Cerebellar cortex (tissue), 1 donor: ENCODE data around the gene GPC6.

Experiments
- DNase-seq: peaks from one replicate; pipeline ENCODE4 v3.0.0-alpha.2; 2015; ENCODE audit warnings: low spot score

The GPC6 gene

DNA sequence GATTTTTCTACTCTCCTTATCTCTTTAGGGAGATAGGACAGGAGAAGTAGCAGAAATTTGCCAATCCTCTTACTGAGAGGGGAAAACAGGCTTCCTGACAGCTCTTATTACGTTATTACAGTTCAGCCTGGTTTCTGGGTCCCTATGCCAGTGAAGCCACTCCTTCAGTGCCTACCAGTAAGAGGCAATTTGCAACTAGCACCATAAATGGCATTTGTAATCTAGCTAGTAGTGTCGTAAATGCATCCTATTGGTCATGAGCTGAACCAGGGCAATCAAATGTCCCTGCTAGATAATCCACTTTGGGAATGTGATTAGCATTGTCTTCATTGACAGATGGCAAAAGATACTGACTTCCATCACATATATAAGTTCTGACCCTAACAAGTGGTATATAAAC, 824.1 kb downstream of the GPC6 start:
- DNase-seq = no peak

DNA sequence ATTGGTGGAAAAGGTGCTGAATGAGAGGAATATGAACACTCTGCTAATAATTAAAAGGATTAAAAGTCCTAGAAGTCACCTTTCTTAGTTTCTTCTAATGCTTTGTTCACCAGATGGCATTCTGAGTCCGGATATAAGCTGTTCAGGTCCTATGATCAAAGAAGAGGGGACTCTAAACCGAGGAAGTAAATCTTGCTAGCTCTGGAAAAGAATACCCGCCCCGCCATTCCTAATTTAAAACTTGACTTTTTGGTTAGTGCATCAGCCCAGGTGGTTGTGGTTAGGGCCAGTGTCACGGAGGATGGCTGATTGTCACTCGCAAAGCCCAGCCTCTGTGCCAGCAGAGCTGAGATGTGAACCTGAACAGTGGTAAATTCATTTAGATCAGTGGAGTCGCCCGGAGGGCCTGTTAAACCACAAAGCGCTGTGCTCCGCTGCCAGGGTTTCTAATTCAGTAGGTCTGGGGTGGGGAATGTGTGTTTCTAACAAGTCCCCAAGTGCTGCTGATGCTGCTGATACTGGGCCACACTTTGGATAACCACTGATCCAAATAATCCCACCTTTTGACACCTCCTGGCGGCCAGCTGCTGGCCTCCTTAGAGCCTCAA, 827.5 kb downstream of the GPC6 start:
- no peak for DNase-seq

DNA sequence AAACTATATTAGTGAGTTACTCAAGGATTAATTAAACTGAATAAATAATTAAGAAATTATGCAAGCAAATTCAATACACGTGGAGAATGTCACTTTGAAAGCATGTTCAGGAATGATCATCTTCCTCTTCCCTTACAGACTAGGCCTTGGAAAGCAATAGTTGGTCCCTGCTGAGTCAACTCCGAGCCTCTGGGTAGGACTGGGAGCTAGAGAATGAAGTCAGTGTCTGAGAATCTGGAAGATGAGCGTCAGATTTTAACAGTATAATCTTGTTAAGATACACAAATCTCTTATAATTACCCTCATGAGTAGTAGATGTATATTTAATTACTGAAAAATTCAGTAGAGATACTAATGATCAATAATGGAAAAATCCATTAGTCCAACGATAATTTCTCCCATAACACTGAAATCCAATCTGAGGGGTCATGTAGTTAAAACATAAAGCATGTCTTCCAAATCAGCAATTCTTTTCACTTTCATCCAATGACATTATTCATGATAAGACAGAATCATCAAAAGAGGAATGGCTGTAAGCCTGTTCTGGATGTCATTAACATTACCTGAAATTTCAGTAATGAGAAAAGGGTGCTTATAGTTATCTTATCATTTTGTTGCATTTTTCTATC, 829.9 kb downstream of the GPC6 start:
- DNase-seq = no peak

DNA sequence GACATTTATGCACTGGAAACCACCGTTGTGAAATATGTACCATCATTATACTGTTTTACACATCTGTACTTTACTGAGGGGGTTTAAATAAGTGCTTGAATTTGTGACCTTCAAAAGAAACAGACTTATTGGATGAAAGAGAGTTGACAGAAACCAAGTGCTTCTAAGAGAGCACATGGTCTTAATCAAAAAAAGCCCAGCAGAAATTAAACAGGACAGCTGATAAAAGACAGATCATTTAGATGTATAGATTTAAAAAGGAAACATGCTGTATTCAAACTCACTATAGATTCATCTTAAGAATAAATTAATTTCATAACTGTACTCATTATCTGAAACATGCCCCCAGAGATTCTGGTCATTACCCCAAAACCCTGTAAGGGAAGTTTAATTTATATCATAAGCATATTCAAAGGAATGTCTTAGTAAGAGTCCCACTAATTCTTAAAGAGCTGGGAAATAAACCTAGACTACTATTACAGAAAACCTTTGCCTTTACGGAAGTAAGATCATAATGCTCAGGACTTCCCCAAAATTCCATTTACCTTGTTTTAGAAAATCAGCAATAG, 831.1 kb downstream of the GPC6 start:
- no peak for DNase-seq

DNA sequence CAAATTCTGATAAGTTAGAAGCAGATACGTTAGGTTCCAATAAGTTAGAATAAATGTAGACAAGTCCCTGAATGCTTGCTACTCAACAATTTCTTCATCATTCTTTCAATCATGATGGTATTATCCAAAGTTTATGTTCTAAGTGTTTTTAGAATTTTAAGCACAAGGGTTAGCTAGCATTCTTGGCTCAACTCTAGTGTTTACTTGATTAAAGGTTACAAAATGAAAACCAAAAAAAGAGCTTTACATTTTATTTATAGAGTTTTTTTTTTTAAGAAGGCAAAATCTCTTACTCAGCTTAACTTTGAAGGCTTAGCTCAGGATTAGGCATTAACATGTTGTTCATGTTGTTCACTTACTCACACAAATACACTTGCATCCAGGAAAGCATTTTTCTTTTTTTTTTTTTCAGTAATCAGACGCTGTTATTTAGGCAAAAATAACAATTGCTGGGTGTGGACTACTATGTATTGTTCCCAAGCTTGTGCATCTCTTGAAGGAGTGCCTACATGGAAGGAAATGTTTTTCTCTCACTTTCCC, 832.3 kb downstream of the GPC6 start:
- no peak for DNase-seq

DNA sequence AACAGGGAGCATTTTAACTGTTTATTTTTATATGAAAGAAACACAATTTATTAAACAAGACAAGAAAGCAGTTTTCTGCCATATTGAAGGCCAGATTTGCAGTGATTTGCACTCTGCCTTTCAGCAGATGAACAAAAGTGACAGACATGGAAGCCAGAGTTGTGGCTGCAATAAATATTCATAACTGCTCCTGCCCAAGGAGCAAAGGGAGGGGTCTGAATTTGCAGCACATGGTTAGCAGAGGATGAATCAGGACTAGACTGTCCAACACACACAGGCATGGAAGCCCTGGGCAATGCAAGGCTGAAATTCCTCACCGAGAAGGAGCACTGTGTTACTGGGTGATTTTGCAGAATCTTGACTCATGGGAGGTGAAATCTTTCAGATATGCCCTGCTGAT, 834.7 kb downstream of the GPC6 start:
- no peak for DNase-seq

DNA sequence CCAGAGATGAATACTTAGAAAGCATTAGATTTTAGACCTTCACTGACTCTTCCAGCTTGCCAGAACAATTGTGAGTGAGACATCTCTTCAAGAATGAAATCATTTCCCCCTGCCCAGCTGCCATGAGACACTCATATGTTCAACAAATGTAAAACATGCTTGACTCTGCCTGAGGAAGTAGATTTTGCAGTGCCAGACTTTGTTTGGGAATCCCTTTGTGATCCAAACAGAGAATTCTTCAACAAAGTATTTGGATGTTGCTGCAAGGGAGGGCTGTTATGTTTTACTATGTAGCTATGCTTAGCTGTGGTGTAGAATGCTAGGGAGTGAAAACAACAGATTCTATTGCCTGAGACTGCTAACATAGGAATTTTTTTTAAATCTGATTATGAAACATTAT, 836.5 kb downstream of the GPC6 start:
- DNase-seq = no peak

DNA sequence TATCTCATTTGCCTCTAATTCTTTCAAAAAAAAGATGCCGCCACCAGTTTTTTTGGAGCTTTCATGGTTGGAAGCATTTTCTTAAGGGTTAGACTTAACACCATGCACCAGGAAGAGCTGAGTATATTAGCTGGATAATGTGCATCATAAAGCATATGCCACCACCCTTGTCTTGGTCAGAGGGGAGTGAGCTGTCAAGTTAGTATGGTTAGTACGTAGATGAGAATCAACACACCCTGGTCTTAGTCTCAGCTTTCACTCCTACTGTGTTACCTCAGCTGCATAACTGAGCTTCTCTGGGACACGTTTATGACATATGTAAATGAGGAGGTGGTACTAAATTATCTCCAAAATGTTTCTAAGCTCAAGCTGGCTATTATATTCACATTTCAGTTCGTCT, 837.2 kb downstream of the GPC6 start:
- DNase-seq = no peak

DNA sequence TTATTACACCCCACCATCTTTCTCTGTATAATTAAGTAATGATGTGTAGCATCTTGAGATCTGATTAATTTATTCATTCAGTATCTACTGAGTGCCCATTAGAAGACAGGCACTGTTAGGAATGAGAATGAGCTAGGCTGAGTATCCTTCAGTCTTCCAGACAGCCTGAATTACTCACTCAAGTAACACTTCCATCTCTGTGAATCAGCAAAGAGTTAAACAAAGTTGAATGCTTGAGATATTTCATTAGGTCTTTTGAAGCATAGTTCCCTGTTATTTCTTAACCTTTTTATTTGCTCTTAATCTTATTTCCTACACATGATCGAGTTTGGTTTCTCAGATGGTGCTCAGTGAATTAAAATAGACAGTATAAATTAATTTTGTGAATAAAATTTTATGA, 839.1 kb downstream of the GPC6 start:
- DNase-seq = no peak

DNA sequence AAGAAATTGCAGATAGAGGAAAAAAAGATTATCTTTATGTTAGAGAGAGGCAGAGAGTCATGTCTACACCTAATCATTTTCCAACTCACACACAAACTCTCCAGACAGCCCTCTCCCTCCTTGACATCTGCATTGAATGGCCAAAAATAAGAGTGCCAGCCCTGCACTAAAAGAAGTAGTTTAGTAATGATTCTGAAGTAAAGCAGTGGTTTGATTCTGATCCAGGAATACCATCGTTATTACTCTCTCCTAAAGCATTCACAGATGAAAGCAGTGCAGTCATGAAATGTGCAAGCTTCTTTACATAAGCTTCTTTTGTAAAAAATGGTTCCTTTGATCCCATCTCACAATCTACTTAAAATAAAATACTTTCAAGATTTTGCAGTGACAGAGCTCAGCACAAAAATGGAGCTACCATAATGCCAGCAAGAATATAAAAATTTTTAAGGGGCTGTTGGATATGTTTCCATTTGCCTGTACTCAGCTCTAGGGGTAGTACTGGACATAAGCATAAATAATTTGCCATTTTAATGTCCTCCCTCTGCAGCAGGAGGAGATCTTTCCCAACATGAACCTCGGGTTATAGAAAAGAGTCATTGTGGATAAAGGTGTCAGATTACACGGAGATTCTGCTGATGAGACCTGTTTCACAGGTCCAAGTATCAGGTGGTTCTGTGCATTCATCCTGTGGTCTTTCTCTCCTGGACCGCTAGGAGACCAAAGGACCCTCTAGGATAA, 846.6 kb downstream of the GPC6 start:
- DNase-seq = no peak

DNA sequence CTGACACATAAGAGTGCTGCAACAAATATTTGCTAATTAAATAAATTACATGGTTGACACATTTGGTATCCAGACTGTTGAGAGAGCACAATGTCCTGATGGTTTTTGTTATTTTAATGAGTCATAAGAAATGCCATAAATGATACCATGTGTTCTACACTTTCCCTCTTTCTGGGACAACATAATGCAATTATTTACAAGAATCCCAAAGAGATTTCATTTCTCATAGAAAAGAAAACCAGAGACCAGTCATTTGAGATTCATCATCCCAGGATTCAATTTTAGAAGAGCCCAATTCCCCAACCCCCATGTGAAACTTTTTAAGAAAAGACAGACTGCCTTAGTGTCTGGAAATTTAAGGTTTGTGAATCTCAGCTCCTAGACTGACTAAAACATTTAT, 853.3 kb downstream of the GPC6 start:
- no peak for DNase-seq

DNA sequence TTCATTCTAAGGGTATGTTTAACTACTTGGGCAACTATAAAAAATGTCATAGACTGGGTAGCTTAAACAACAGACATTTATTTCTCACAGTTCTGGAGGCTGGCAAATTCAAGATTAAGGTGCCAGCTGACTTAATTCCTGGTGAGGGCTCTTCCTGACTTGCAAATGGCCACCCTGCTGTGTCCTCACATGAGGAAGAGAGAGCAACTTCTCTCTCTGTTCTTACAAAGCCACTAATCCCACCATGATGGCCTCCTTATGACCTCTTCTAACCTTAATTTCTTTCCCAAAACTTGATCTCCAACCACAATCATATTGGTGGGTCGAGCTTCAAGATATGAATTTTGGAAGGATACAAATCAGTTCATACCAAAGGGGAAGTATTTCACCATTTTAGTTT, 853.9 kb downstream of the GPC6 start:
- DNase-seq = no peak

DNA sequence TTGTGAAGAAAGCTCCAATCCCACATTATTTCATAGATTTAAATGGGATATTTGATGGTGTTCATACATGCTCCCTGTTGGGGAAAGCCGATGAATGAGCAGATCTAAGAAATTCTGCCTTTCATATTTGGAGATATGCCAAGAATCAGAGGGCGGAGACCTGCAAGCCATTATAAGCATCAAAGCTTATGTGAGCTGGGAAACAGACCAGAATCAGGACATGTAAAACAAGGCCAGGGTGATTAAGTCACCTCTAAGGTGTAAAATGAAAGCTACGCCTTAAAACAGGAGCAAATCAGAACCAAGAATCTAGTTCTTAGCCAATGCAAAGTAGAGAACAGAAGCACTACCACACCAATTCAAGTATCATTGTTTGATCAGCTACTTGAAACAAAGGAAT, 860.5 kb downstream of the GPC6 start:
- no peak for DNase-seq

DNA sequence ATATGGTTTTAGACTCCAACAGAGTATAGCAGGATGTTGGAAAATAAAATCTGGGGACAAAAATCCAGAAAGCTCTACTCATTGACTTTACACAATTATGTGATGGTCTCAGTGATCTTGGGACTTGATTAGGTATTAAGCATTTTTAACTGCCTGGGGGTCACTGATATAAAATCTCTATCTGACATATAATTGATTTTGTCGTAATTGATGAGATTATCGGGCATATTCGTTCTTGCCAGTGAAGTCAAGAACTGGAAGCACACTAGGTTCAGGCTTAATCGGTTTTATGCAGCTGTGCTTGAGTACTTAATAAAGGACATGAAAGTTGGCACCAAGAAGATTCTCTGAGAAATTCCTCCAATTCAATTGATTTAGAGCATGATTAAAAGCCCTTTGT, 862.1 kb downstream of the GPC6 start:
- DNase-seq = no peak

DNA sequence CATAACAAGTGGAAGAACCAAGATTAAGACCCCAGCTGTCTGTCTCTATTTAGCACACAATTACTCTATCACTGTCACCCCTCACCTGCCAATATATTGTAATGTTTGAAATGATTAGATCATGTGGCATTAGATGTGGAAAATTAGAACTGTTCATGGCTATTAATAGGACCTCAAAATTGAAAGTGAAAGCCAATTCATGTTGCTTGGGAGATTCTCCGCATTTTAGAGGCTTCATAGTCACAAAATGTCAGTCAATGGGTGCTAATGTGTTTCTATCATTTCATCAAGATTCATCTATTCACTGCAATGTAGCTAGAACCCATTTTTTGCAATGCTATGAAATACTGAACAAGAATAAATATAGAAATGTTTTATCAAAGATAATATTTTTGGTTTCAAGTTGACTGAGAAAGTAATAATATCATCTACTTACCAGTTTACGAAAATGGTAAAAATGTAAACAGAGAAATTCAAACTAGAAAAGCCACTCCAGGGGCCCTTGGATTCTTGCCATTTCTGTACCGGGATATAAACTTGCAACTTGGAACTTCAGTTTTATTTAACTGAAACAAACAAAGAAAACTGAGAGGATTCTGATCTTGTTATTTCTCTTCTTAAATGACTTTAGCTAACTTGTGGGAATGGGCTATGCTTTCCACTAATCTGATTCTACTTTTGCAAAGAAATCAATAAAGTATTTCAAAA, 864.3 kb downstream of the GPC6 start:
- DNase-seq = no peak

DNA sequence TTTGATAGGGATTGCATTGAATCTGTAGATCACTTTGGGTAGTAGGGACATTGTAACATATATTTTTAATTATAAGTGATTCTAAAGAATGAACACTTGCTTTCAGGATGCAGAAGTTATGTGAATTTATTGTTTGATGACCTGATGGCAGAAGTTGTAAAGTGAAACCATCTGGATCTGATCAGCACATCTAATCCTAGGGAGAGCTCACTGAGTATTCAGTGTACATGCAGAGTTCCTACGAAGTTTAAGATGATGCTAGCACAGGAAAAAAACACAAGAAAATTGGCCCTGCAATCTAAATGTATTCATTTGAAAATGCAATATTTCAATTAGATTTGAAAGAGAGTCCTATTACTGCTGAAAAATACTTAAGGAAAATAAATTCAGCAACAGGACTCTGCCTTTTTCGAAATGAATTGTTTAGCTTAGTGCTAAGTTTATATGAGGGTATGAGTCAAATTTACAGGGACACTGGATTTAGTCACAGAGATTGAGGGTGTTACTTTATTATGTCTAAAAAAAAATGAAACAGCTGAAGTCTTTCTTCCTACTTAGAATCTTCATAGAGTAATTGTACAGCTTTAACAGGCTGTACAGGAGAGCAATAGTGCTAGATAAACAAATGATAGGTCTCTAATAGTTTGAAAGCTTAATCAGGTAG, 867.2 kb downstream of the GPC6 start:
- no peak for DNase-seq

DNA sequence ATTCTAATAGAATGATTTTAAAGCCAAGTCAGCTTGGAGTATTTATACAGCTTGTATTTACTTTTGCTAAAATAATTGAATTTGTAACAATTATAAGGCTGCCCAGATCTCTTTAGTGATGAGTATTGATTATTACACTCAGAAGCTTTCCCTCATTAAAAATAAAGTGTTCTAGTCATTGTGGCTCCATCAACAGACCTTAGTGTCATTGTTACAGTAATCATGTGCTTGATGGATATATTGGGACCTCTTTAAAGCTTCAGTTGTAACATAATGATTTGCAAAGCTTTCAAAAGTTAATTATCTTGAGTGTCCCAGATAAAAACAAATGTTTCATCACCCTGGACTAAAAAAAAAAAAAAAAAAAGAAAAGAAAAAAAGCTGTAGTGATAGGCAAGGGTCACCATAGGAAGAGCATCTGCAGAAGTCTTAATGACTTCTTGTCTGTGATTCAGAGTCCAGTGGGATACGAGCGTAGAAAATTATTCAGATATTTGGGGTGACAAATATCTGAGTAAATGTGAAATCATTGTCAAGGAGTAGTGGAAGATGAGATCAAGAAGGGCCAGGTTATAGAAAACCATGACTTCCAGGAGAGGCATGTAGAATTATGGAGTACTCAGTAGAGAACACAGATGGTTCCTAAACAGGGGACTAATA, 883.2 kb downstream of the GPC6 start:
- DNase-seq = no peak

DNA sequence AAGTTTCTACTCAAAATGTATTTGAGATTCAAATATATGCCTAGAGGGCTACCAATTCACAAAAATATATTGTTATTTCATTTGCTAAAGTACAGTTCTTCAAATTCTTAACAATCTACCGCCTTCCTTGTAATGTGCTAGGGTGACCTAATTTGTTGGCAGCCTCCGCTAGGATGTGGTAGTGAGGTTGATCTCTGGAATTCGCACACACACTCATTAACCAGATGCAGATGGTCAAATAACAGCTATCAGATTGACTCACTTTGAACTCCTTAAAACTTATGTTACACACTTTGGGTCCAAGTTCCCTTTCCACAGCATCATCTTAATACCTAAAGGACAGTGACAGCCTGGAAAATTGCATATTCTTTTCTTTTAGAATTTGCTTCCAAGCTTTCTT, 885.6 kb downstream of the GPC6 start:
- DNase-seq = no peak

DNA sequence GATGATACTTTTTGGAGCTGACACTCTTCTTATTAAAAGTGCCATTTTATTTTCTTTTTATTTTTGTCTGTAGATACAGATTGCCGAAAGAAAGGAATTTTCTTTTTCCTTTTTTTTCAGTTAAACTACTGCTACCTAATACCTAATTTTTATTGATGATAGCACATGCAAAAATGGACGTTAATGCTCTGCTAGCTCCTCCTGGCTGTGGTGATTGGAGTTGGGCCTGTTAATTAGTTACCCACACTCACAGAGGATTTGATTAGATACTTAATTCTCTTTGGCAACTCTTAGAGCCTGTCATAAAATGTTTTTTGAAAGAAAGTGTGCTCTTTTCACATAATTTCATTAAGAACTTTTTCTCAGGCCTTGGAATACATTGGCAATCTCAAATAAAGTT, 886.1 kb downstream of the GPC6 start:
- no peak for DNase-seq

DNA sequence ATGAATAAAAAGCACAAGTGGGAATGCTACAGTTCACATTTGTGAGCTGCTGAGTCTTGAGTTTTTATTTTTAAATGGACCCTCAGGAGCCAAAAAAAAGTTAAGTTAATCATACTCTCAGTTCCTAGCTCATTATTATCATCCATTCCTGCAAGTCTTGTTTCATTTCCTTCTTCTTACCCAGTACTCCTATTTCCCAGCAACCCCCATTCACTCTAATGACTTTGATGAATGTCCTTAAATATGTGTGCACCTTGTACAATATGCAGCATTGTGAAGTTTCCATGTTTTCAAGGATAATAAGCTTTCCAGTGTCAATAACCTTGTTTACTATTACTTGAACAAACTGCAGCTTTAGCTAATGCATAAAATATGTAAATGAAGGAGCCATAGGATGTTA, 886.6 kb downstream of the GPC6 start:
- DNase-seq = no peak

DNA sequence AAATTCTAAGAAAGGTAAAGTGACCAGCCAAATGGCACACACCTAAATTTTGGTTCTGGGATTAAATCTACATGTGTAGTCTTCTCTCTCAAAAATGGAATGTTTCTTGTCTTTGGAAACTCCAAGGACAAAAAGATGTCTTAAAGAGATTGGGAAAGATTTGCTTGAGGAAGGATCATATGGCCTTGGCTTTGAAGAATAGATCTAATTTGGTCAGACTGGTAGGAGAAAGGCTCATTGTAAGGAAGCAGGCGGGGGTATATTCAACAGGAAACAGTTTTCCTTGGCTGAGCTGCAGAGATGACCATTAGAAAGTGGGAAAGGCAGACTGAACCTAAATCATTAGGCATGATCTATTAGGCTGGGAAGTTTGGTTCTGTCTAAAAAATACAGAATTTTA, 887.6 kb downstream of the GPC6 start:
- no peak for DNase-seq
